Keratinocyte (primary cell): Measurements from ENCODE around the gene MAP3K14. TPM values are rescaled to one million over a fixed set of nuclear protein-coding genes. Genes with fewer than 3 reads are reported as not detected.

Source experiments
- DNase-seq: peaks from one replicate; pipeline ENCODE4 v3.0.0-alpha.2; 2011; ENCODE audit warnings: low read depth, missing footprints, low spot score
- FAIRE-seq: peaks from 2 replicates; lab custom pipeline; 2011; peaks lifted over from hg19 to GRCh38; lab: Jason Lieb, UNC
- H2AFZ ChIP-seq: 2 replicates; pipeline ENCODE4 v1.6.0; 2012; ENCODE audit warnings: low read length, control low read depth, inconsistent platforms; ENCODE audit not compliant: control insufficient read depth
- H3K27ac ChIP-seq: 2 replicates; pipeline ENCODE4 v1.5.1; 2011; ENCODE audit warnings: low read length; ENCODE audit not compliant: control insufficient read depth, insufficient read depth
- H3K27me3 ChIP-seq: 3 replicates; pipeline ENCODE4 v1.6.0; 2011; ENCODE audit warnings: low read length; ENCODE audit not compliant: control insufficient read depth, insufficient read depth; ENCODE audit errors: extremely low read depth
- H3K36me3 ChIP-seq, 2 experiments: 2 replicates in 1 of 2; 3 replicates in 1 of 2; pipeline ENCODE4 v1.5.1; 2011; ENCODE audit warnings: low read length in 2 of 2, mild to moderate bottlenecking in 1 of 2; ENCODE audit not compliant: control insufficient read depth in 2 of 2, insufficient read depth in 2 of 2; ENCODE audit errors: extremely low read depth in 1 of 2
- H3K4me1 ChIP-seq: 3 replicates; pipeline ENCODE4 v1.5.1; 2011; ENCODE audit warnings: low read length; ENCODE audit not compliant: control insufficient read depth, insufficient read depth; ENCODE audit errors: extremely low read depth
- H3K4me2 ChIP-seq: 3 replicates; pipeline ENCODE4 v1.6.0; 2011; ENCODE audit warnings: low read depth, low read length; ENCODE audit not compliant: control insufficient read depth, insufficient read depth; ENCODE audit errors: extremely low read depth
- H3K4me3 ChIP-seq, 3 experiments: fragments of 200-600 bp in 1 of 3; sonication (generic) in 1 of 3; 2 replicates in 2 of 3; 3 replicates in 1 of 3; pipeline ENCODE4 v1.5.1; 2011 to 2016; ENCODE audit warnings: low read length in 3 of 3, mild to moderate bottlenecking in 3 of 3, control low read depth in 2 of 3, inconsistent platforms in 1 of 3, low read depth in 1 of 3, mixed read lengths in 1 of 3, mixed run types in 1 of 3, moderate library complexity in 1 of 3; ENCODE audit not compliant: control insufficient read depth in 2 of 3, insufficient read depth in 2 of 3; ENCODE audit errors: extremely low read depth in 1 of 3
- H3K79me2 ChIP-seq: 2 replicates; pipeline ENCODE4 v1.6.0; 2012; ENCODE audit warnings: low read length; ENCODE audit not compliant: control insufficient read depth, insufficient read depth
- H3K9ac ChIP-seq: 3 replicates; pipeline ENCODE4 v1.6.0; 2011; ENCODE audit warnings: low read length; ENCODE audit not compliant: control insufficient read depth, insufficient read depth; ENCODE audit errors: extremely low read depth
- H3K9me1 ChIP-seq: 3 replicates; pipeline ENCODE4 v1.6.0; 2011; ENCODE audit warnings: low read length; ENCODE audit not compliant: control insufficient read depth, insufficient read depth; ENCODE audit errors: extremely low read depth
- H3K9me3 ChIP-seq: 2 replicates; pipeline ENCODE4 v1.5.1; 2012; ENCODE audit warnings: low read depth, low read length; ENCODE audit not compliant: control insufficient read depth
- H4K20me1 ChIP-seq: 3 replicates; pipeline ENCODE4 v1.6.0; 2011; ENCODE audit warnings: low read length; ENCODE audit not compliant: control insufficient read depth, insufficient read depth; ENCODE audit errors: extremely low read depth
- EZH2 ChIP-seq: IDR thresholded peaks from one replicate; pipeline ENCODE4 v1.6.1; 2012; ENCODE audit warnings: inconsistent platforms, mild to moderate bottlenecking, low read length, moderate library complexity
- dilution Hi-C: fragments of 300-500 bp; cut with MboI; formaldehyde crosslinking; loops from one replicate; pipeline ENCODE4 v1.7.0; 2020; ENCODE audit warnings: low sequenced_read_pairs; ENCODE audit not compliant: extremely low pct_ligation_motif_present
- polyA plus RNA-seq, 5 experiments: library from polyadenylated mRNA; depleted of rRNA in 3 of 5; stranded (reverse) in 3 of 5; stranded (forward) in 1 of 5; unstranded in 1 of 5; fragments of >200 nt; gene quantifications; 1 replicate in 1 of 5; 2 replicates in 3 of 5; 3 replicates in 1 of 5; pipeline versions ENCODE4 v1.2.1 to v1.2.3, GENCODE V29; 2011 to 2012; ENCODE audit warnings: missing spikeins in 2 of 5, low read depth in 1 of 5, low replicate concordance in 1 of 5
- TF ChIP-seq, protein P1 (sequence below), 3 experiments: IDR thresholded peaks in 1 of 3; conservative IDR thresholded peaks in 1 of 3; optimal IDR thresholded peaks in 1 of 3; 2 replicates in 2 of 3; 3 replicates in 1 of 3; pipeline versions ENCODE3 to v1.5.1; 2011; ENCODE audit warnings: low read length in 3 of 3, mild to moderate bottlenecking in 3 of 3, moderate library complexity in 2 of 3, control low read depth in 1 of 3, inconsistent platforms in 1 of 3; ENCODE audit not compliant: insufficient read depth in 2 of 3; ENCODE audit errors: extremely low read depth in 1 of 3

MAP3K14 gene
- polyA plus RNA-seq, 1 donor (not counting 4 experiments of a cell fraction or from before 2014, with no cell fraction given), result 6.5 TPM

DNA sequence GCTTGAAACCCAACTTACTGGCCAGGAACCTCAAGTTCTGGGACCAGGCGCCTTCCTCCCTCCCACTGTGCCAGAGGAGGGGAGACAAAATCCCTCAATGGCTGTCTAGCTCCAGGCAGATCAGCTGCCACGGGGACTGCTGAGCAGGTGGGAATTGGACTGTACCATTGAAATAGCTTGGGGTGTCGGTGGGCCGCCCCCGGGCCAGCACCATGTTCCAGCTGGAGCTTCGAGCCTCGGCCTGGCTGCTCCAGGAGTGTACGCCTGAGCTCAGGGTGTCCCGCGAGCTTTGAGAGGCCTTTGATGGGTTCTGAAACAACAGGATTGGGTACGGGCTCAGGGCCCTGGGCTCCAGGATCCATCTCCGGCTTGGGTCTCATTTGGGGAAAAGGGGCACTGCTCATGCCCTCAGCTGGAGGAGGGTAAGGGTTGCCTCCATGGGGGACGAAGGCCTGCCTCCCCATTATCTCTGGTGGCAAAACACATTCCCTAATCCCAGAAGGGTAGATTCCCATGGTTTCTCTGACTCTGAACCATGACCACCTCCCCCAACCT is 50.4 kb downstream of the MAP3K14 start:
- no peak overlapping the region for H3K4me2 ChIP-seq
- peaks cover 55 to 66% of the 10 kb centered on the region in 2 experiments for H3K36me3 ChIP-seq
- H3K9ac ChIP-seq, result no peak overlapping the region
- no peaks in the 10 kb centered on the region for H3K9me3 ChIP-seq
- no peaks in the 10 kb centered on the region for H3K9me1 ChIP-seq
- dilution Hi-C loops, result no loop called here
- peaks cover 3% of the 10 kb centered on the region for H4K20me1 ChIP-seq
- H3K4me1 ChIP-seq, result peaks cover 12% of the 10 kb centered on the region
- H3K27ac ChIP-seq, result no peak overlapping the region
- no peak overlapping the region for H3K4me3 ChIP-seq
- FAIRE-seq (no peak), DNase-seq (no peak)
- TF ChIP-seq EZH2, result no peak
- TF ChIP-seq, protein P1, sequence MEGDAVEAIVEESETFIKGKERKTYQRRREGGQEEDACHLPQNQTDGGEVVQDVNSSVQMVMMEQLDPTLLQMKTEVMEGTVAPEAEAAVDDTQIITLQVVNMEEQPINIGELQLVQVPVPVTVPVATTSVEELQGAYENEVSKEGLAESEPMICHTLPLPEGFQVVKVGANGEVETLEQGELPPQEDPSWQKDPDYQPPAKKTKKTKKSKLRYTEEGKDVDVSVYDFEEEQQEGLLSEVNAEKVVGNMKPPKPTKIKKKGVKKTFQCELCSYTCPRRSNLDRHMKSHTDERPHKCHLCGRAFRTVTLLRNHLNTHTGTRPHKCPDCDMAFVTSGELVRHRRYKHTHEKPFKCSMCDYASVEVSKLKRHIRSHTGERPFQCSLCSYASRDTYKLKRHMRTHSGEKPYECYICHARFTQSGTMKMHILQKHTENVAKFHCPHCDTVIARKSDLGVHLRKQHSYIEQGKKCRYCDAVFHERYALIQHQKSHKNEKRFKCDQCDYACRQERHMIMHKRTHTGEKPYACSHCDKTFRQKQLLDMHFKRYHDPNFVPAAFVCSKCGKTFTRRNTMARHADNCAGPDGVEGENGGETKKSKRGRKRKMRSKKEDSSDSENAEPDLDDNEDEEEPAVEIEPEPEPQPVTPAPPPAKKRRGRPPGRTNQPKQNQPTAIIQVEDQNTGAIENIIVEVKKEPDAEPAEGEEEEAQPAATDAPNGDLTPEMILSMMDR (optimal IDR thresholded peaks at IDR 0.05 in 1 of 3, IDR thresholded peaks at IDR 0.05 in 1 of 3, conservative IDR thresholded peaks at IDR 0.05 in 1 of 3; ENCODE audit: extremely low read depth in 1 of 3, insufficient read depth in 2 of 3, low read length in 3 of 3), result no peak
- no peak overlapping the region for H2AFZ ChIP-seq
- H3K27me3 ChIP-seq, result no peaks in the 10 kb centered on the region
- no peaks in the 10 kb centered on the region for H3K79me2 ChIP-seq

DNA sequence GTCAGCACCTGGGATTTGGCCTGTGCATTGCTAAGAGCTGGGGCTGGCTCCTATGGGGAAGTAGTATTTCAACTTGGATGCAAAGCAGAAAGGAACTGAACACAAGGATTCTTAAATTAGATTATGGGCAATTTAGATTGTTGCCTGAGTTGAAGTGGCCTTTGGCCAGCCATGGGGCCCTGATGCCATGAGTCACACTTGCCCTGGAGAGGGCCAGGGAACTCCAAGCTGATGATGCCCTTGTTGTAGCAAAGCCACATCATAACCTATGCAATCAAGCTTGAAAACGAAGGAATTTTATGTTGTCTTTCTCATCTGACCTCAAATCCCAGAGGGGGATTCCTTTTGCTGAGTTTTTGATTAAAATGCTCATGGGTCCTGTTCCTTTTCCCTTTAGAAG is 51.0 kb downstream of the MAP3K14 start:
- no peak for DNase-seq
- dilution Hi-C loops, result no loop called here
- no peak for FAIRE-seq
- H3K4me2 ChIP-seq, result no peak overlapping the region
- H3K4me1 ChIP-seq, result peaks cover 12% of the 10 kb centered on the region
- H3K79me2 ChIP-seq, result no peaks in the 10 kb centered on the region
- H3K27ac ChIP-seq, result no peak overlapping the region
- peaks cover 52 to 63% of the 10 kb centered on the region in 2 experiments for H3K36me3 ChIP-seq
- H3K9me1 ChIP-seq, result no peaks in the 10 kb centered on the region
- no peaks in the 10 kb centered on the region for H3K27me3 ChIP-seq
- H2AFZ ChIP-seq, result no peak overlapping the region
- no peaks in the 10 kb centered on the region for H3K9me3 ChIP-seq
- no peak overlapping the region for H3K9ac ChIP-seq
- TF ChIP-seq, protein P1 (optimal IDR thresholded peaks at IDR 0.05 in 1 of 3, IDR thresholded peaks at IDR 0.05 in 1 of 3, conservative IDR thresholded peaks at IDR 0.05 in 1 of 3; ENCODE audit: extremely low read depth in 1 of 3, insufficient read depth in 2 of 3, low read length in 3 of 3), result no peak
- TF ChIP-seq EZH2, result no peak
- peaks cover 3% of the 10 kb centered on the region for H4K20me1 ChIP-seq
- H3K4me3 ChIP-seq, result no peak overlapping the region
